ENCODE data around the gene PLCB1.

Gene PLCB1

DNA sequence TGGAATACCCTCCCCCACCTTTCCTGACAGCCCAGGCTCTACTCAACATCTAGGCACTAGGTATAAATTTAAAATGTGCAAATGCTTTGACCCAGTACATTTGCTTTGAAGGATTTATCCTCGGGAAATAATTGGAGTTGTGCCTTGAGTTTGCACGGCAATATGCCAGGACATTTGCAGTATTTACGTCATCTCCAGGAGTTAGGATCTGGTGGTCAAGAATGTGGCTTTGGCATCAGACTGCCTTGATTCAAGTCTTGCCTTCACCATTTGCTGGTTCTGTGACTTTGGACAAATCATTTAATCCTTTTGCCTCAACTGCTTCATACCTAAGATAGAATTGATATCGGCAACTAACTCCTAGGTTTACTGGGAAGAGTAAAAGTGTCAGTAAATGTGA lies 169.6 kb downstream of the PLCB1 start:
- H3K36me3 ChIP-seq (ENCODE audit: insufficient read depth, low read length) = no peaks in the 10 kb centered on the region
- no peak overlapping the region for H3K4me3 ChIP-seq (ENCODE audit: low read depth, low read length, poor library complexity, severe bottlenecking)
- H3K9me3 ChIP-seq (ENCODE audit: low read length) = no peaks in the 10 kb centered on the region
- H3K27me3 ChIP-seq (ENCODE audit: insufficient read depth, low read length) = no peaks in the 10 kb centered on the region
- TF ChIP-seq, protein P1, sequence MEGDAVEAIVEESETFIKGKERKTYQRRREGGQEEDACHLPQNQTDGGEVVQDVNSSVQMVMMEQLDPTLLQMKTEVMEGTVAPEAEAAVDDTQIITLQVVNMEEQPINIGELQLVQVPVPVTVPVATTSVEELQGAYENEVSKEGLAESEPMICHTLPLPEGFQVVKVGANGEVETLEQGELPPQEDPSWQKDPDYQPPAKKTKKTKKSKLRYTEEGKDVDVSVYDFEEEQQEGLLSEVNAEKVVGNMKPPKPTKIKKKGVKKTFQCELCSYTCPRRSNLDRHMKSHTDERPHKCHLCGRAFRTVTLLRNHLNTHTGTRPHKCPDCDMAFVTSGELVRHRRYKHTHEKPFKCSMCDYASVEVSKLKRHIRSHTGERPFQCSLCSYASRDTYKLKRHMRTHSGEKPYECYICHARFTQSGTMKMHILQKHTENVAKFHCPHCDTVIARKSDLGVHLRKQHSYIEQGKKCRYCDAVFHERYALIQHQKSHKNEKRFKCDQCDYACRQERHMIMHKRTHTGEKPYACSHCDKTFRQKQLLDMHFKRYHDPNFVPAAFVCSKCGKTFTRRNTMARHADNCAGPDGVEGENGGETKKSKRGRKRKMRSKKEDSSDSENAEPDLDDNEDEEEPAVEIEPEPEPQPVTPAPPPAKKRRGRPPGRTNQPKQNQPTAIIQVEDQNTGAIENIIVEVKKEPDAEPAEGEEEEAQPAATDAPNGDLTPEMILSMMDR (IDR thresholded peaks at IDR 0.05; ENCODE audit: low read length) = no peak
- no peak for TF ChIP-seq EZH2 (IDR thresholded peaks at IDR 0.05; ENCODE audit: borderline replicate concordance, low read length)
- no peak overlapping the region for H3K9ac ChIP-seq (ENCODE audit: low read length)
- H3K4me2 ChIP-seq (ENCODE audit: low read length) = no peak overlapping the region
- no peaks in the 10 kb centered on the region for H3K79me2 ChIP-seq (ENCODE audit: insufficient read depth, low read length)
- H4K20me1 ChIP-seq (ENCODE audit: insufficient read depth, low read length) = no peaks in the 10 kb centered on the region
- no peak overlapping the region for H3K27ac ChIP-seq (ENCODE audit: low read depth, low read length, poor library complexity, severe bottlenecking)
- H2AFZ ChIP-seq (ENCODE audit: low read length) = no peak overlapping the region
- no peaks in the 10 kb centered on the region for H3K9me2 ChIP-seq (ENCODE audit: low read depth, low read length)
- H3F3A ChIP-seq (ENCODE audit: insufficient read depth, low read length) = no peaks in the 10 kb centered on the region
- peaks cover 14% of the 10 kb centered on the region for H3K4me1 ChIP-seq (ENCODE audit: insufficient read depth, low read length, severe bottlenecking)

- H3K9me3 ChIP-seq (ENCODE audit: low read length) = no peaks in the 10 kb centered on the region
- TF ChIP-seq, protein P1 (IDR thresholded peaks at IDR 0.05; ENCODE audit: low read length) = no peak
- no peak for TF ChIP-seq EZH2 (IDR thresholded peaks at IDR 0.05; ENCODE audit: borderline replicate concordance, low read length)
- H3K27ac ChIP-seq (ENCODE audit: low read depth, low read length, poor library complexity, severe bottlenecking) = no peak overlapping the region
- H3K9ac ChIP-seq (ENCODE audit: low read length) = no peak overlapping the region
- H2AFZ ChIP-seq (ENCODE audit: low read length) = no peak overlapping the region
- peaks cover 20% of the 10 kb centered on the region for H3K4me1 ChIP-seq (ENCODE audit: insufficient read depth, low read length, severe bottlenecking)
- no peaks in the 10 kb centered on the region for H3K9me2 ChIP-seq (ENCODE audit: low read depth, low read length)
- no peaks in the 10 kb centered on the region for H3F3A ChIP-seq (ENCODE audit: insufficient read depth, low read length)
- H3K27me3 ChIP-seq (ENCODE audit: insufficient read depth, low read length) = no peaks in the 10 kb centered on the region
- H3K4me2 ChIP-seq (ENCODE audit: low read length) = no peak overlapping the region
- H3K36me3 ChIP-seq (ENCODE audit: insufficient read depth, low read length) = no peaks in the 10 kb centered on the region
- H4K20me1 ChIP-seq (ENCODE audit: insufficient read depth, low read length) = no peaks in the 10 kb centered on the region
- H3K4me3 ChIP-seq (ENCODE audit: low read depth, low read length, poor library complexity, severe bottlenecking) = no peak overlapping the region
- H3K79me2 ChIP-seq (ENCODE audit: insufficient read depth, low read length) = no peaks in the 10 kb centered on the region
These were observed 171.6 kb downstream of the PLCB1 start for GRCh38 chr20:8303651-8304050.

DNA sequence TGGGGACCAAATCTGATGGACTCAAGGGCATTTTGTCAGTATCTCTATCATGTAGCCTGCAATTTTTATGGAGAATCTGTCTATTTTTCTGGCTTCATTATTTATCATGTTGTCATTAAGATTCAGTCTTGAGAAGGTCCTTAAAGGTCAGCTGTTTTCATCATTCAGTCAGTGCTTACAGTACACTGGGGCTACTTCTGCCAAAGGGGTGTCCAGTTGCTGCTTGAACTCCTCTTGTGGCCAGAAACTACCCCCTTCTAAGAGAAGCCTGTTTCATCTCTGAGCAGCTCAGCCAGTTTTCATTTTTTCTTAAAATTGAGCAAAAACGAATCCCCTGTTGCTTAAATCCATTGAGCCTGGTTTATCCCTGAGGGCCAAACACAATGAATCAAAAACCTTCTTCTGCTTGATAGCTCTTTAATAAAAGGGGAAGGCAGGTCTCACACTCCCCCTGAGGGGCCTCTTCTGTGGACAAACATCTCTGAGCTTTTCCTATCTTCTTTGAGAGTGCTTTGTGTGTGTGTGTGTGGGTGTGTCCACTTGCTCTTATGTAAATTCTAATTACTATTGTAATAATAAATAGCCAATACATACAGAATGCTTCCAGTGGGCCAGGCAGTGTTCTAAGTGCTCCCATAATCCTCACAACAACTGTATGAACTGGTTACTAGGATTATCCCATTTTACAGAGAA lies 172.2 kb downstream of the PLCB1 start:
- Histone ChIP-seq H4K20me1 (ENCODE audit: insufficient read depth, low read length) (no peaks in the 10 kb centered on the region), H3K36me3 (ENCODE audit: insufficient read depth, low read length) (no peaks in the 10 kb centered on the region), H3F3A (ENCODE audit: insufficient read depth, low read length) (no peaks in the 10 kb centered on the region), H3K9me3 (ENCODE audit: low read length) (no peaks in the 10 kb centered on the region), H3K27me3 (ENCODE audit: insufficient read depth, low read length) (no peaks in the 10 kb centered on the region), H2AFZ (ENCODE audit: low read length) (no peak overlapping the region), H3K4me3 (ENCODE audit: low read depth, low read length, poor library complexity, severe bottlenecking) (no peak overlapping the region), H3K4me2 (ENCODE audit: low read length) (no peak overlapping the region), H3K79me2 (ENCODE audit: insufficient read depth, low read length) (no peaks in the 10 kb centered on the region), H3K27ac (ENCODE audit: low read depth, low read length, poor library complexity, severe bottlenecking) (no peak overlapping the region), H3K9me2 (ENCODE audit: low read depth, low read length) (no peaks in the 10 kb centered on the region), H3K4me1 (ENCODE audit: insufficient read depth, low read length, severe bottlenecking) (peaks cover 20% of the 10 kb centered on the region), H3K9ac (ENCODE audit: low read length) (no peak overlapping the region)
- TF ChIP-seq, protein P1 (IDR thresholded peaks at IDR 0.05; ENCODE audit: low read length) = no peak
- TF ChIP-seq EZH2 (IDR thresholded peaks at IDR 0.05; ENCODE audit: borderline replicate concordance, low read length) = no peak
